NCI-H524 (cell line): ENCODE data around the gene KRT76.
A peak's percentile ranks its signal among the peaks of the same experiment; 100 is the strongest.
"Not testable (repeated sequence)": the region's sequence is repeated elsewhere in the genome, so short reads cannot be mapped to it uniquely, and the experiment has no call there.

ENCODE experiments used
- DNase-seq, 2 experiments: peaks; one replicate each; lab custom pipeline; 2025; lab: John Stamatoyannopoulos, UW

KRT76 gene

GRCh38 chr12:52796839-52797528 is 19.8 kb upstream of the KRT76 start:
- no peak for DNase-seq

- DNase-seq = no peak
Observed at GRCh38 chr12:52796429-52796794, 19.3 kb upstream of the KRT76 start.

DNA sequence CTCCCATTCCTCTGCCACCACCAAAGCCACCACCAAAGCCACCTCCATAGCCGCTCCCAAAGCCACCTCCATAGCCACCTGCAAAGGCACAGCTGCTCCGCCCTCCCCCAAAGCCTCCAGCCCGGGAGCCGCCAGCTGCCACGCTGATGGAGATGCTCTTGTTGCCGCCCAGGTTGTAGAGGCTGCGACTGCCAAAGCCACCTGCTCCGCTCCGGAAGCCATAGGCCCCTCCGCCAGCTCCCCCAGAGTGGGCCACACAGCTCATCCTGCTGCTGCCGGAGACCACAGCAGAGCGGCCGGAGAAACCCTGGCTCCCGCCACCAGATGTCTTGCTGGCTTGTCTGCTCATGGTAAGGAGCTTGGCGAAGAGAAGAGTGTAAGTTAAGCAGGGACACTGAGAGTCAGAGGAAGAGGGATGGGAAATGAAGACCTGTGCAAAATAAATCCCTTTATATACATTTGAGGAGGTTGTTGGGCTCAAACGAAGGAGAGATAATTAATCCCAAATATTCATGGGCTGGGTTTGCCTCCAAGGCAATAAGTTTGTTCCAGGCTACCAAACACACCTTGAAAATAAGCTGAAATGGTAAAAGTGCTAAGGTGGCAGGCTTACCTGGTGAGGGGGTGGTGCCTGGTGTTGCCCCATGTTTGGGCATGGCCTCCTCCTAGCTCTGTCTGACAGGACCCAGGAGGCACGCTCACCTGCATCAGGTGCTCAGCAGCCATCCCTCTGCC is 18.7 kb upstream of the KRT76 start, which contains the start of gene KRT3:
KRT3 (minus strand) TSS at position 424 of the 735 bp plus-strand sequence; CDS start at position 349, 75 bp downstream.
- peak; percentile 80 to 90 for DNase-seq

- not testable (repeated sequence) for DNase-seq
Observed at GRCh38 chr12:52795332-52795674, 18.2 kb upstream of the KRT76 start.

DNA sequence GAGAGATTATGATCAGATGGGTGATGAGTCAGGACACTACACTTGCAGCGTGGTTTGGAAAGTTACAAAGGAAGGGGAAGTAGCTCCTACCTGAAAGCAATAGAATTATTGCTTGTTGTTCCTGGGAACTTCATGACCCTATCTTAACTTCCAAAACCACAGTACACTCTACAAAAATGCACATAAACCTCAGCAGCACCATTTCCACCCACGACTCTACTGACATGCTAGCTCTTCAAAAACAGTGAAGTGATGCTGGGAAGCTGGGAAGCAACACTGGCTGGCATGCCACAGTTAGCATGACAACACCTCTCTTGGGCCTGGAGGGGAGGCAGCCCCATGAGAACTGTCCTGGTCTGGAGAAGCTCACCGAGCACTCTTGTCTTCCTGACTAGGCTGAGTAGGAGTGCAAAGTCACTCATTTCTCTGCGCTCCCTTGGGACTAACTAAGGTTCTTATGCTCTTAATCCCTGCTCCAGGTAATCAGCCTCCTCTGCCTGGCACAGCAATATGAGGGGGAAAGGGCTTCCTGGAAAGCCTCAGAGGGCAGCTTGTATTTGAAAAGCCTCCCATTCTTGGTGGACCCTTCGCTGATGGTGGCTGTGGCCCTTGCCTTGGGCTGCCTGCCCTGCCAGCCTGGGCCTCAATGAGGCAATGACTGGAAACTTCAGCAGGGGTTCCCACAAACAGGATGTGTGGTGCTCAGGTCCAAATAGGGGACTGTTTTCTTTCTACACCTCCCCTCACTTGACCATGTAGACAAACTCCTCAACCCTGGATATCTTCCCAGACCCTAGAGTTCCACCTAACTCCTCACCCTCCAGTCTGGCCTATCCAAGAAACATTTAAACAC is 17.6 kb upstream of the KRT76 start:
- peak in 1 of 2 experiments; percentile 61 for DNase-seq

GRCh38 chr12:52792185-52793029 is 15.3 kb upstream of the KRT76 start:
- DNase-seq = no peak

DNA sequence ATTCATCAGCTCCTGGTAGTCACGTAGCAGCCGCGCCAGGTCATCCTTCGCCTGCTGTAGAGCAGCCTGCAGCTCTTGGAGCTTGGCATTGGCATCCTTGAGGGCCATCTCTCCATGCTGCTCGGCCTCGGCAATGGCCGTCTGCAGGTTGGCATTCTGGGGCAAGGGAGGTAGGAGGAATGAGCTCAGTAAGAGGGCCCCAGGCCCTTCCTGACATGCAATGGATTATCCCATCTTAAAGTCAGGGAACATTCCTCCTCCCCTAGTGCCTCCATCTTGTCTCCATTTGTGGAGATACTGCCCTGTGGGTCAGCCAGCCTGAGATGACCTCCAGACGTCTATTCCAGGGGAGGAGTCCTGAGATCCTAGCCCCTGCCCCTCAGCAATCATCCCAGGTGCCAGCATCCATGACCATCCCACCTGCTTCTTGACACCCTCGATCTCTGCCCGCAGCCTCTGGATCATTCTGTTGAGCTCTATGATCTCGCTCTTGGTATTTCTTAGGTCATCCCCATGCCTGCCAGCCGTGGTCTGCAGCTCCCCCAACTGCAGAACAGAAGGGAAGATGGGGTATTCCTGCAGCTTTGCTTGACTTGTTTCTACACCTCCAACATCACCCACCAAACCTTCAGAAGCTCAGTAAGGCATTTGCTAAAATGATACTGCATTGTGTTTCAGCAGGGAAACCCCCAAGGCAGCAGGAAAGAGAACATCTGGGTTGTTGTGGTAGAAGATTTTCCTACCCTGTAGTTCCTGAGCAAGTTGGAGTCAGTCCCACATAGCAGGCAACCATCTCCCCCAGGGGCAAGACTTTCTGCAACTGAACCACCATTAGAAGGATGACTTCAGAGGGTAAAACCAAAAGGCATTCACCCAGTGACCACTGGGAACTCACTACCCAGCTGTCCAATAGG is 14.4 kb upstream of the KRT76 start:
- DNase-seq = no peak

DNA sequence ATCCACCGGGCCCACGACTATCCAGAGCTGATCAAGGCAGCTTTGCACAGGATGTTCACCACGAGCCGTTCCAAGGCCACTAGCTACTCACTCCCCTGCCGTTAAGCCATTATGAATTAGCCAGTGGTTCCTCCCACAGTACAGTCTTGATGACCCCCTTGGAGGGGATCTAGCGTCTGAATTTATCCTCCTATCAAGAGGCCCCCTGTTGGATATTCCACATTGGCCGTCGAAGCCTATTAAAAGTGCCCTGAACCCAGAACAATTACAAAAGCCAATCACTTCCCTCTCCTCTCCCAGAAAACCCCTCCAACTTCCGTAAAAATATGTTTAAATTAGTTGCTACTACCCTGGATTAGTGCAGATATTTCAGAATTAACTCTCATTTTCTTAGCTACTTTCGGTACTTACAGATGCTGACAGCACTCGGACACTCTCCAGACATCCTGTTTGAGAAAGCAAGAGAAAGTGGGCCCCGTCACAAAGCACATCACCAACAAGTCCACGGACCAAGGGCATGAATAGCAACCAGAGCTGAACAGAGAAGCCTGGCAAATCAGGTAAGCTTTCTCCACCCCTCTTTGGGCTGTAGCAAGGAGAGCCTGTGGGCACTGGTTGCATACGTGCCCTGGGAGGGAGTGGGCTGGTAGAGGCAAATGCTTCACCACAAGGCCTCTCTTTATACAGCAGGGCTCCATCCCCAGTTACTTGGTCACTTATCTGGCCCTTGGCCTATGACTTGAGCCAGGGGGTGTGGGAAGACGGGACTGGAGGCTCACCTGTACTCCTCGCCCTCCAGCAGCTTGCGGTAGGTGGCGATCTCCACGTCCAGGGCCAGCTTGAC is 13.5 kb upstream of the KRT76 start:
- DNase-seq = no peak

DNA sequence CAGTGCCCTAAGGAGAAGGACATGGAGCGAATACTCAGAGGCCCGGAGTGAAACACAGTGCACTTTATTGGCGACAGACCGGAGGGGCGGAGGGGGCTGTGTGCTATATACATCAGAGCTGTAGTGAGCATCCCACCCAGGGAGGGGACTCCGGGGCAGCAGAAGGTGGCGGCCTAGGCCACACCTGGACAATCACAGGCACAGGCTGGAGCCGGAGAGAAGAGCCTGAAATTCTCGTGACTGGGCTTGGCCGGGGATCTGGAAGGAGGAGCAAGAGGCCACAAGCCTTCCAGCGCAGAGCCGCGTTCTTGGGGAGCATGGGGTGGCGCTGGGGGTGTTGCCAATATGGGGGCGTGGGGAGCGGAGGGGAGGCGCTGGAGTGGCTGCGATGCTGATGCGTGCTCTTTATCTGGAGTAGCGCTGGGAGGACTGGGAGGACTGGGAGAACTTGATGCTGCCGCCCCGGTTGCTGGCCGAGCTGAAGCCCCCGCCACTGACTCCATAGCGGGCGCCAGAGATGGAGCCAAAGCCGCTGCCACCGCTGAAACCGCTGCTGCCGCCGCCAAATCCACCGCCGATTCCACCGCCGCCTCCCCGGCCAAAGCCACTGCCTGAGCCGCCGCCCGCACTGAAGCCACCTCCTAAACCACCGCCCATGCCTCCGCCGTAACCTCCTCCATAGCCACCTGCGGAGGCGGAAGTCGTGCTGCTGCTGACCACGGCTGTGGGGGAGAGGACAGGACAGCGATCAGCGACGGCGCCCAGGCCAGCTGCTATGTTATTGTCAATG is 12.7 kb upstream of the KRT76 start:
- DNase-seq = no peak

- no peak for DNase-seq
Observed at GRCh38 chr12:52788876-52789636, 11.9 kb upstream of the KRT76 start.

GRCh38 chr12:52788192-52788875 is 11.2 kb upstream of the KRT76 start:
- no peak for DNase-seq

DNA sequence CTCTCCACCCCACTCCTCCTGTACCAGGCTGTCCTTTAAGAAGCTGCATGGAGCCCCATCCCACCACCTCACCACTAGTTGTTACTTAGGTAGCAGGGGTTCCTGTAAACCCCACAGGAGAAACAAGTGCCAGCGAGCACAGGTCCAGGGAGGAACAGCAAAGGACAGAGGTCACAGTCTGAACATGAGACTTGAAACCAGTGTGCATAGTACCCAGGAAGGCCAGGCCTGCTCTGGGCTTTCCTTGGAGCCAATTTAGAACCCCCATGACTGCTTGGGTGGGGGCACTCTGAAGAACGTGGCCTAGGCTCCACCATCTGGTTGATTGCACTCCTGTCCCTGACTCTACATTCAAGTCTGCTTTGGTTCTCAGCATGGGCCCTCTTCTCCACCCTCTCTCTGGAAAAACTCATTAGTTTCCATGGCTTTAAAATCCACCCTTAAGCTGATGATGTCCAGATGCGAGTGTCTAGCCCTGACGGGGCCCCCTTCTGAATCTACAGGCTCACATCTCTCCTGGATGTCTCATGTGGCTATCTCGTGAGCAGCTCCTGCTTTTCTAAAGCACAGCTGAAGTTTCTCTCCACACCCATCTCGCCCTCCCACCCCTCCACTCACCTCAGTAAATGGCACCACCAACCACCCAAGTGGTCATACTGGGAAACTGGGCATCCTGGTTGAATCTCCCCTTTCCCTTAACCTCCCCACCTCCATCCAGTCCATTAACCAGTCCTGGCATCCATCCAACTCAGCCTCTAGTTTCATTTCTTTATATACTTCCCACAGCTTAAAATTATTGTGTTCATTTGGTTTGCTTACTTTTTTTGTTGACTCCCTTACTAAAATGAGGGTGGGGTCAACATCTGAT is 10.4 kb upstream of the KRT76 start:
- no peak for DNase-seq

- no peak for DNase-seq
Observed at GRCh38 chr12:52784909-52785308, 7.8 kb upstream of the KRT76 start.

- DNase-seq = peak; percentile 63 to 82
Observed at GRCh38 chr12:52783563-52784316, 6.6 kb upstream of the KRT76 start.

- no peak for DNase-seq
Observed at GRCh38 chr12:52782502-52782901, 5.4 kb upstream of the KRT76 start.
